GM19239 (cell line): ENCODE data around the gene PAWR.
"Not testable (repeated sequence)": the region's sequence is repeated elsewhere in the genome, so short reads cannot be mapped to it uniquely, and the experiment has no call there.

ENCODE experiments used
- DNase-seq: peaks from one replicate; pipeline ENCODE4 v3.0.0; 2011; ENCODE audit warnings: low spot score; ENCODE audit not compliant: insufficient read length
- FAIRE-seq: peaks from 2 replicates; lab custom pipeline; 2011; peaks lifted over from hg19 to GRCh38; lab: Jason Lieb, UNC

The PAWR gene

DNA sequence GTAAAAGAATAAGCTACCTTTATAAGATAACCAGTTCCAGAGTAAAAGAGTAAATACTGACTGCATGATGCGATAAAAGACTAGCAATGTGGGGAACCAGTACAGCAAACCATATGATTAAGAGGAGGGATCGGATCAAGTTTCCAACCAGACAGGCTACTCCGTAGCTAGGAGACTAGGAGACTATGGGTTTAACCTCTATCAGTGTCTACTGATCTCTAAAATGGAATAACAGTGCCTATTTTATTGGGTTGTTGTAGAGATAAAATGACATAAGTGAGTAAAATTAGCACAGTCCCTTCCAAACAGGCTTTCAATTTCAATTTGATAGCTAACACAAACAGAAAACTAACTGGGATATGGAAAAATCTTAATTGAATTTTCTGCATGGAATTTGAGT is 76.0 kb downstream of the PAWR start:
- FAIRE-seq (no peak), DNase-seq (no peak)

DNA sequence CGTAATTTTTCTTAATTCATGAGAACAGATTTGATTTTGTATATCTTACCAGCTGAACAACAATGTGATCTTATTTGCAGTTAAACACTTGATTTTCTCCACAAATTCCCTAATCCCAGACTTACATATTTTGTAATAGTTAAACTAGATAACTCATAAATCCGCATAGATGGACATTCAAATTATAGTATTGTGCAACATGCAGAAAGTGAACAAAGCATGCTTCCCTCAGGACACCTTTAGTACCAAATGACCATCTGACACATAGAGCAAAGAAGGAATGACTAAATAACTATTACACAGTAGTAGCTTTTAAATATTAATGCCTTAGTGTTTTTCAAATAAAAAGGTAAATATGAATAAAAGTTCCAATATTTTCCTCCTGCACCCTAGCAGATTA is 88.9 kb downstream of the PAWR start:
- FAIRE-seq (peak; percentile 23), DNase-seq (no peak)

- DNase-seq (no peak), FAIRE-seq (no peak)
Measured at GRCh38 chr12:79597910-79598309, 92.9 kb downstream of the PAWR start.

GRCh38 chr12:79596719-79597350 is 93.9 kb downstream of the PAWR start:
- FAIRE-seq, result no peak
- DNase-seq, result no peak

- FAIRE-seq (no peak), DNase-seq (no peak)
Measured at GRCh38 chr12:79595273-79595672, 95.5 kb downstream of the PAWR start.

DNA sequence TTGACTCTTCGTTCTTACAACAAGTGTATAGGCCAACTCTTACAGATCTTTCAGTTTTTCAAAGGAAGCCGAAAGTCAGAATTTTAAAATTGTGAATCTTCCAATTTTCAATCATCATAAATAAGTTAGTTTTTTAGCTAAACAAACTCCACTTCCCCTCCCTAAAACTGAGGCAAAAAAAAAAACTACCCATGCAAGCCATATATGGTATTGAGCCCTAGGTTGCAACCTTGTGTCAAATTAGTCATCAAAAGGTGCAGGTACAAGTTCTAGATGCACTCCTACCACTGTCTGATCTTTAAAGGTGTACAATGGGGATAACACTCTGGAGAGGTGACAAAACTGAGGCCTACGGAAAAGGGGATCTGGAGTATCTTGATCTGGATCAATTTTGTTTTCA is 97.9 kb downstream of the PAWR start:
- DNase-seq (no peak), FAIRE-seq (no peak)

- FAIRE-seq, result no peak
- DNase-seq, result no peak
Measured at GRCh38 chr12:79591988-79592387, 98.8 kb downstream of the PAWR start.

- no peak for FAIRE-seq
Measured at GRCh38 chr12:79590751-79591150, 100.0 kb downstream of the PAWR start.

GRCh38 chr12:79587368-79587767 is 103.4 kb downstream of the PAWR start:
- DNase-seq (no peak), FAIRE-seq (no peak)

More at GRCh38 chr12:79590751-79591150, 100.0 kb downstream of the PAWR start:
- DNase-seq, result no peak

DNA sequence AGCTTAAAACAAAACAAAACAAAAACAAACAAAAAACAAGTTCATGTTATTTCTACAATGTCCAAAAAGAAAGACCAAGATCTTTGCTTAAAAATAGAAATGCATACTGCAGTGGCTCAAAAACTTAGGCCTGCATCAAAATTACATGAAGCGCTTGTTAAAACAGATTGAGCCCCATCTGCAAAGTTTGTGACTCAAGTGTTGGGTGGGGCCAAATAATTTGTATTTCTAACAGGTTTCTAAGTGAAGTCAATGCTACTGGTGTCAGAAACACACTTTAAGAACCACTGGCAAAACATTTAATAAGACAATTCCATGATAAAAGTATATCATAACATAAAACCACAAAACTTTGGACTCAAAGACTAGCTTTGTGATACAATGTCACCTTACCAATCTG is 105.6 kb downstream of the PAWR start:
- DNase-seq (no peak), FAIRE-seq (no peak)

GRCh38 chr12:79573820-79574219 is 116.9 kb downstream of the PAWR start:
- no peak for DNase-seq
- no peak for FAIRE-seq

DNA sequence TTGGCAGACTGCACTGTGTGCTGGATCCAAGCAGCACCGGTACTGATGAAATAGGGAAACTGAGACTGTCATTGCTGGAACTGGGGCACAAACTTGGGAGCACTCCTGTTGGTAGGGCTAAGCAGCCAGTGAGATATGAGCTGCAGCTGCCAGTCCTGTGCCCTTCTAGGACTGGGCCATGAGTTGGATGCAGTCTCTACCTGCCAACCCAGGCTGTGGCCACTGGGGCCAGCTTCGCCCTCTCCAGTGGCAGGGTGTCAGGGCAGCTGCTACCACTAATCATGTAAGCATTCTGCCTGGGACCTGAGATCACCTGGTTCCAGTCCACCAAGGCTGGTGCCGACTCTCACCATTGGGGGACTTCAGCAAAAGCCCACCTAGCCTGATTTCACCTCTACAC is 121.1 kb downstream of the PAWR start:
- DNase-seq, result no peak
- no peak for FAIRE-seq

- FAIRE-seq (no peak), DNase-seq (no peak)
Measured at GRCh38 chr12:79567175-79567563, 123.6 kb downstream of the PAWR start.

- FAIRE-seq, result no peak
Measured at GRCh38 chr12:79566452-79567174, 124.2 kb downstream of the PAWR start.

GRCh38 chr12:79564727-79565350 is 125.9 kb downstream of the PAWR start:
- not testable (repeated sequence) for DNase-seq, FAIRE-seq

More at GRCh38 chr12:79566452-79567174, 124.2 kb downstream of the PAWR start:
- no peak for DNase-seq

DNA sequence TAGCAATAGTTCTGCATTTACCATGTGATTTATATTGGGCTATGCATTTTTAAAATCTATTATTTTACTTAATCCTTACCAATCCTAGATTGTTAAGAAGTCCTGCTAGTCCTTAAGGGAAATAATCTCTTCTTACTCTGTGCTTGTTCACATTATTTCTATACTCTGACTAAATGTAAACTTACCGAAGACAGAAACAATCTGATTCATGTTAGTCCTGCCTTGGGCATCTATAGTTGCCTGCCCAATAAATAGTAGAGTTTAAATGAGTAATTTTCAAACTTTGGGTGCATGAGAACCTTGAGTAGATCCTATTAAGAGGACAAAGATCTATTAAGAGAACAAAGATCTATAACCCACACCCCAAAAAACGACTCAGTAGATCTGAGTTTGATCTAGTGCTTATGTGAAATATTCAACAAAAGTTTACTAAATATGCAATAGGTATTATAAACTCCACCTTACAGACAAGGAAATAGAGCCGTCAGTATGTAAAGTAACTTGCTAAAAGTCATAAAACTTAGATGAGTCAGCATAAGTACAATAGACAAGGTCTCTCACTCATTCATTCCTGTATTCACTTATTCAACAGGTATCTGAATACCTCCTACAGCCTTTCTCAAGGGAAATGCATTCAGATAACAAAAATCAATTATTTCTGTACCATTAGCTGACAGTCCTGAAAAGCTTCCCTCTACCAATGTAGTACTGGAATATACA is 127.6 kb downstream of the PAWR start:
- DNase-seq (no peak), FAIRE-seq (no peak)

DNA sequence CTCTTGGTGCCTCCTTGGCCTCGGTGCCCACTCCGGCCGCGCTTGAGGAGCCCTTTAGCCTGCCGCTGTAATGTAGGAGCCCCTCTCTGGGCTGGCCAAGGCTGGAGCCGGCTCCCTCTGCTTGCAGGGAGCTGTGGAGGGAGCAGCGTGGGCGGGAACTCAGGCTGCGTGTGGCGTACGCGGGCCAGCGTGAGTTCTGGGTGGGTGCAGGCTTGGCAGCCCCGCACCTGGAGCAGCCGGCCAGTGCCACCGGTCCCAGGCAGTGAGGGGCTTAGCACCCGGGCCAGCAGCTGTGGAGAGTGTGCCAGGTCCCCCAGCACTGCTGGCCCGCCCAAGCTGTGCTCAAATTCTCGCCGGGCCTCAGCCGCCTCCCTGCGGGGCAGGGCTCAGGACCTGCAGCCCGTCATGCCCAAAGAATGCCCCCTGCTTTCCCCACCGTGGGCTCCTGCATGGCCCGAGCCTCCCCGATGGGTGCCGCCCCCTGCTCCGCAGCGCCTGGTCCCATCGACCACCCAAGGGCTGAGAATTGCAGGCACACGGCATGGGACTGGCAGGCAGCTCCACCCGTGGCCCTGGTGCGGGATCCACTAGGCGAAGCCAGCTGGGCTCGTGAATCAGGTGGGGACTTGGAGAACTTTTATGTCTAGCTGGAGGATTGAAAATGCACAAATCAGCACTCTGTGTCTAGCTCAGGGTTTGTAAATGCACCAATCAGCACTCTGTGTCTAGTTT is 129.2 kb downstream of the PAWR start:
- DNase-seq (no peak), FAIRE-seq (no peak)

DNA sequence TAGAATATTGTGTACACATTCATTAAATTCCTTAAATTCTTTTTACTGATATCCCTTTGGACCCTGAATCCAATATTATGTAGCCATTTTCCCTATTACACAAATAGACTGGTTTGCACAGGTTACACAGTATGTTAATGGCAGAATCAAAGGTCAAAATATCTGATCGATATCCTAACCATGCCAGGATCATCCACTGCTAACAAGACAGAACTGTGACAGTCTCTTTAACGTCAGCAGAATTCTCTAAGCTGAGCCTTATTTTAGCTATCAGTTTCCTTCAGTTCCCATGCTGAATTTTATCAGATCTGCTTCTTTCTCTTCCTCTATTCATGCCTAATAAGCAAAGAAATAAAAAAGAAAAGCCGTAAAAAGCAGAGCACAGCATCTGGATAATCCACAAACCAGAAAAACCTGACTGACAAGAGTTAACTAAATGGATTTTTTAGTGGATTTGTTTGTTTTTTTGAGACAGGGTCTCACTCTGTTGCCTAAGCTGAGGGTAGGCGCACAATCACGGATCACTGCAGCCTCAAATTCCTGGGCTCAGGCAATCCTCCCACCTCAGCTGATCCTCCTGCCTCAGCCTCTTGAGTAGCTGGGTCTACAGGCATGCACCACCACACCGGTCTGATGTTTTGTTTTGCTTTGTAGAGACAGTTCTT is 130.4 kb downstream of the PAWR start:
- DNase-seq, result no peak
- no peak for FAIRE-seq

DNA sequence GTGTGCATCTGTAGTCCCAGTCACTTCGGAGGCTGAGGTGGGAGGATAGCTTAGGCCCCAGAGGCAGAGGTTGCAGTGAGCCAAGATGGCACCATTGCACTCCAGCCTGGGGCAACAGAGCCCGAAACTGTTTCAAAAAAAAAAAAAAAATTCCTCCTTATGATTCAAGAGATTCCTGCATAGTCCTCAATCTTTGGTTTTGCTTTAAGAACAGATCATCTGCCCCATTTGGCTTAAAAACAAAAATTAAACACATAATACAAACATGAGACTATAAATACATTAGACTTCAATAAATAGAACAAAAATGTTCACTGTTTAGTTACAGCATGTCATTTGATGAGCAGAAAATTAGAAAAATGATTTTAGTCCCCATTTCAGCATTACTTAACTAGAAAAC is 131.2 kb downstream of the PAWR start:
- no peak for FAIRE-seq
- DNase-seq, result no peak
